ENCODE results near the gene TMEM143. TPM values are rescaled to one million over a fixed set of nuclear protein-coding genes. Genes with fewer than 3 reads are reported as not detected.

Gene TMEM143
- total and polyA plus RNA-seq, 2 of the 8 experiments (the other 6 are each of a cell fraction or from before 2014, with no cell fraction given): 14.2 to 19.1 TPM

DNA sequence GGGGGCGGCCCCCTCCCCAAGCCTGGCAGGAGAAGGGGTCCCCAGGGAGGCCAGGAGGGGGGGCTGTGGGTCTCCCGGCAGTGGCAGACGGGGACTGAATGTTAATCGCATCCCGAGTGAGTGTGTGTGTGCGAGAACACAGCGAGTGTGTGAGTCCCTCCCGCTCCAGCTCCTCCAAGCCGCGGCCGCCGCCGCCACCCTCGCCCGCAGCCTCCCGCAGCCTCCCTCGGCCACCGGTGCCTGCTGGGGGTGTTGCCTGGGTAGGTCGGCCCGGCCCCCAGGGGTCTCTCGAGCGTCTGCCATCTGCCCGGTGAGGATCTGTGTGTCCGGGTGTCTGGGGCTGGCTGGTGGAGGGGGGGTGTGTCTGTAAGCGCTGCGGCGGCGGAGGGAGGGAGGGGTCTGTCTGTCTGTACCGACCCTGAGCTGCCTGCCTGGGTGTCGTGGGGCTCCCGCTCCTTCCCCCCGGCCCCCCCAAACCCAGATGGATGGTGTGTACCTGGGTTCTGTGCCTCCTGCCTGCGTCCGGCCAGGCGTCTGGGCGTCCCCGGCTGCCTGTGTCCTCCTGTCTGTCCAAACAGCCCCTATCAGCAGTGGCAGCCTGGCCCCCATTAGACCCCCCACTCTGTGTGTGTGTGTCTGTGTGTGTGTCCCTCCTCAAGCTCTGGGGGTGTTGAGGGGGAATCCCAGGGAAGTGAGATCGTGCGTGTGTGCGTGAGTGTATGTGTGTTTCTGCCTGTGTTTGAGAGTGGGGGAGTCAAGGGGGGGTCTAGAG is 30.0 kb upstream of the TMEM143 start, which contains the start of gene GRIN2D:
Gene GRIN2D (plus strand): TSS at position 110 of the 772 bp plus-strand sequence. CDS start 4,725 bp downstream, outside the sequence.
- H3K79me1 ChIP-seq (ENCODE audit: low read depth, low read length): peaks cover 4% of the 10 kb centered on the region; the same call in 1 of the 2 replicates
- H2BK15ac ChIP-seq (ENCODE audit: low read length): peak within 1 kb of the TSS; percentile 61; the same call in 1 of the 2 replicates
- peaks cover 0 to 1% of the 10 kb centered on the region in 2 experiments for H4K20me1 ChIP-seq (replicated peaks in 1 of 2; ENCODE audit: control insufficient read depth in 1 of 2, insufficient read depth in 2 of 2, low read length in 2 of 2)
- no peak within 1 kb of the TSS for H3K4ac ChIP-seq (replicated peaks; ENCODE audit: insufficient read length, low read depth, low read length)
- POLR2A ChIA-PET (ENCODE audit: partially characterized antibody): interaction anchor here (0.8 to 4.0 kb wide), 10 partner anchors 9 to 221 kb away, joined by 3 to 20 read pairs (median 4); partner anchors contain the start of genes FAM83E, SYNGR4 and TMEM143
- peaks cover 3 to 7% (median 5%) of the 10 kb centered on the region in 4 experiments; a peak in 6 of 8 replicates for H3K36me3 ChIP-seq (ENCODE audit: control insufficient read depth in 2 of 4, insufficient read depth in 4 of 4, low read length in 3 of 4)
- H3K9ac ChIP-seq (replicated peaks in 1 of 4; ENCODE audit: extremely low read depth in 1 of 4, low read depth in 3 of 4, low read length in 3 of 4): no peak within 1 kb of the TSS; a peak in 2 of 7 replicates
- H2BK120ac ChIP-seq (replicated peaks; ENCODE audit: low read depth, low read length): peak within 1 kb of the TSS; percentile 38
- H3K4me2 ChIP-seq (ENCODE audit: insufficient read depth in 1 of 2, low read depth in 2 of 2, low read length in 2 of 2): peak within 1 kb of the TSS; percentile 81 to 94
- DNase-seq (ENCODE audit: low read depth in 1 of 2, low spot score in 2 of 2) (peak in 1 of 2 experiments; percentile 73), FAIRE-seq (no peak)
- no peak within 1 kb of the TSS for H3K56ac ChIP-seq (replicated peaks; ENCODE audit: insufficient read length, low read depth, low read length)
- no peak within 1 kb of the TSS for H3K23ac ChIP-seq (ENCODE audit: insufficient read length)
- no peak within 1 kb of the TSS; the same call in 1 of the 2 replicates for H2BK5ac ChIP-seq (ENCODE audit: low read depth, low read length)
- H3K4me3 ChIP-seq (ENCODE audit: extremely low read depth in 1 of 4, insufficient read depth in 2 of 4, low read depth in 3 of 4, low read length in 4 of 4): peak within 1 kb of the TSS; percentile 25 to 65 (median 49)
- H3K23me2 ChIP-seq (ENCODE audit: low read depth, low read length): peaks cover 27% of the 10 kb centered on the region
- CTCF ChIA-PET (ENCODE audit: partially characterized antibody): interaction anchor here (0.7 to 2.2 kb wide), 8 partner anchors 9 to 80 kb away, joined by 3 to 8 read pairs (median 3); no protein-coding TSS in a partner anchor
- H3K18ac ChIP-seq (ENCODE audit: extremely low read depth, low read length): peak within 1 kb of the TSS; percentile 62
- H2BK20ac ChIP-seq (ENCODE audit: low read length): peak within 1 kb of the TSS; percentile 80
- peaks cover 0 to 10% of the 10 kb centered on the region in 2 experiments; a peak in 1 of 4 replicates for H3K79me2 ChIP-seq (ENCODE audit: control insufficient read depth in 1 of 2, insufficient read depth in 2 of 2, low read length in 2 of 2)
- 0 out of 2 replicates have a peak within 1 kb of the TSS, but pooled peaks have one; percentile 90 for H4K8ac ChIP-seq (ENCODE audit: extremely low read depth, insufficient read depth, low read length)
- H3K14ac ChIP-seq (ENCODE audit: insufficient read length): no peak within 1 kb of the TSS
- H3K4me1 ChIP-seq (replicated peaks in 1 of 4; ENCODE audit: control insufficient read depth in 3 of 4, insufficient read depth in 4 of 4, low read length in 3 of 4): peaks cover 0 to 46% (median 30%) of the 10 kb centered on the region in 4 experiments; a peak in 6 of 7 replicates
- peaks cover 6 to 50% (median 42%) of the 10 kb centered on the region in 4 experiments for H3K27me3 ChIP-seq (replicated peaks in 1 of 4; ENCODE audit: control insufficient read depth in 3 of 4, extremely low read depth in 1 of 4, insufficient read depth in 3 of 4, low read length in 3 of 4)
- no peak within 1 kb of the TSS for H3K27ac ChIP-seq (ENCODE audit: low read depth, low read length)
- H4K5ac ChIP-seq (ENCODE audit: insufficient read length, low read depth, low read length): peak within 1 kb of the TSS; percentile 13
- 7% methylated on average over 31 of the region's 40 CpGs; no CpG with 5 or more reads in 1 of the 2 experiments for WGBS, 2 experiments (ENCODE audit: extremely low coverage in 1 of 2, insufficient coverage in 1 of 2, insufficient read length in 1 of 2, insufficient replicate concordance in 2 of 2, low coverage in 1 of 2, low lambda C conversion rate in 2 of 2, missing lambda C conversion rate in 1 of 2)
- H4K91ac ChIP-seq (replicated peaks; ENCODE audit: insufficient read length, low read length): no peak within 1 kb of the TSS
- no peak within 1 kb of the TSS for H2AK5ac ChIP-seq (ENCODE audit: low read depth, low read length)
- peak within 1 kb of the TSS; percentile 60; the same call in 1 of the 2 replicates for H2BK12ac ChIP-seq (ENCODE audit: low read depth, low read length)
- no peaks in the 10 kb centered on the region for H3K9me3 ChIP-seq (ENCODE audit: insufficient read depth in 2 of 2, low read depth in 1 of 2, low read length in 1 of 2)
- H2AFZ ChIP-seq (ENCODE audit: low read length): no peak within 1 kb of the TSS
- TF ChIP-seq CHD2 (IDR thresholded peaks at IDR 0.05; ENCODE audit: low read length) (no peak), ZNF274 (IDR thresholded peaks at IDR 0.05; ENCODE audit: borderline replicate concordance, extremely low read depth, low read length) (no peak), SUZ12 (IDR thresholded peaks at IDR 0.05; ENCODE audit: low read length) (peak; percentile 16; the same call in 1 of the 2 replicates), CTBP2 (IDR thresholded peaks at IDR 0.05; ENCODE audit: borderline replicate concordance, insufficient read depth, insufficient read length, low read length) (peak; percentile 45), BCL11A (IDR thresholded peaks at IDR 0.05; ENCODE audit: low read depth in 2 of 2, low read length in 2 of 2) (no peak), GTF2F1 (IDR thresholded peaks at IDR 0.05; ENCODE audit: borderline replicate concordance, low read depth, low read length) (no peak), FOSL1 (IDR thresholded peaks at IDR 0.05; ENCODE audit: insufficient read depth, low read depth, low read length) (no peak), RFX5 (IDR thresholded peaks at IDR 0.05; ENCODE audit: borderline replicate concordance, low read depth, low read length) (no peak), GABPA (IDR thresholded peaks at IDR 0.05; ENCODE audit: borderline replicate concordance, insufficient read depth, low read length) (no peak), RBBP5 (IDR thresholded peaks at IDR 0.05; ENCODE audit: borderline replicate concordance, low read depth, low read length) (peak; percentile 32; the same call in 1 of the 2 replicates), CREB1 (IDR thresholded peaks at IDR 0.05) (no peak)
